HG02678 (cell line): ENCODE results near the gene SLC12A2.

Experiments used
- ATAC-seq: cut with Tn5 transposase; IDR thresholded peaks from one replicate; pipeline ENCODE4 v1.9.1; 2021; ENCODE audit warnings: mild to moderate bottlenecking, moderate library complexity; ENCODE audit not compliant: unreplicated experiment

SLC12A2 gene

DNA sequence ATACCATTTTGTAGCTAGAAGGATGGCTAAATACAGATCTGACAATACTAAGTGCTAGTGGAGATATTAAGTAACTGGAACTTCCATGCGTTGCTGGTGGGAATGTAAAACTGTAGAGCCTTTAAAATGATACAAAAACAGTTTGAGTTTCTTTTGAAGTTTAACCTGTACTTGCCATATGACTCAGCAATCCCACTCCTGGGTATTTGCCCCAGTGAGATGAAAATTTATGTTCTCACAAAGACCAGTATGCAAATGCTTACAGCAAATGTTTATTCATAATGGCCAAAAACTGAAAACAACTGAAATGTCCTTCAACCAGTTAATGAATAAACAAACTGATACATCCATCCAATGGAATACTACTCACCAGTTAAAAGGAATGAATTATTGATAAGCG, 137.3 kb downstream of the SLC12A2 start:
- no peak for ATAC-seq

DNA sequence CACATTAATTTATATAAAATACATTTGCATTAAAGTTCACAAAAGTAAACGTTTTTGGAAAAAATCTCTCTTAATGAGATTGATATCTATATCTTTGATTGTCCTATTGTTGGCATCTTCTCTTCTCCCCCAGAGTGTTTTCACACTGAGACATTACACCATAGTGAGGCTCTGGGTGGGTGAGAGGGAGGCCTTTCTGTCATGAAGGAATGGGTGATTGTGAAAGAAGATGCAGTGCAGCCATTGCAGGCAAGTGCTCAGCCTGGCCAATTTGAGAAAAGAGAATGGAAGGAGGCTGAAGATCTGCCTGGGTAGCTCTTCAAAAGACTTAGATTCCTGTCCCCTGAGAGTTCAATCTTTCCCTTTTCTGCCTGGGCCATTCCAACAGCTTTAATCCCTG, 140.8 kb downstream of the SLC12A2 start:
- no peak for ATAC-seq

DNA sequence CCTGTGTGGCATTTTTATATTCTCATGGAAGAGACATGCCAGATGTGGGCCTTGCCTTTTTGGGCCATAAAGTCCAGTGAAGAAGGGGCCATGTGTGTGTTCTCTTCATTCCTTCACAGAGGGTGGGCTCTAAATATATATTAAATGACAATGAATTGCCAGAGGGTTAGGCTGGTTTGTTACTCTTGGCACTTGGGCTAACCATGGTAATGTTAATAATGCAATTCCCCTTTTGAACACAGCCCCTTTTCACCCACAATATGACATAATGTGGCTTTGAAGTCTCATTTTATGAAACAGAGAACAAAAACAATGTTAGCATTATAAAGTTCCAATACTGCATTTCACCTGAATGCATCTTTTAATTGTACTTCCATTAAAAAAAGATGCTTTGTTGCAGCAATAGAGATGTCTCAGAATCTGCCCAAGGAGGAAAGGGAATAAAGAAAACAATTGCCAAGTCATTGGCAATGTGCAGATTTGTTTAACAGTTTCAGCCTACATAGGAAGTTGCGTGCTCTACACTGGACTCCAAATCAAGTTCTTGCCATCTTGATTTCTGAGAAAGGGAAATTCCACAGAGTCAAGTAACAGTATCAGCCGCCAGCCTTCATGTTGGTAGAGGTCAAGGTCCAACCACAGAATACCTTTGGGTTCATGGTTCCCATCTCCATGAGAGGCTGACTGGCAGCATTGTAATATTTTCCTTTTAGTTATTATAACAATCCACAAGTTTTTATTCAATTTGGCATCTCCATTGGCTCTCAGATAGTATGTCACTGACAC, 141.9 kb downstream of the SLC12A2 start:
- no peak for ATAC-seq

DNA sequence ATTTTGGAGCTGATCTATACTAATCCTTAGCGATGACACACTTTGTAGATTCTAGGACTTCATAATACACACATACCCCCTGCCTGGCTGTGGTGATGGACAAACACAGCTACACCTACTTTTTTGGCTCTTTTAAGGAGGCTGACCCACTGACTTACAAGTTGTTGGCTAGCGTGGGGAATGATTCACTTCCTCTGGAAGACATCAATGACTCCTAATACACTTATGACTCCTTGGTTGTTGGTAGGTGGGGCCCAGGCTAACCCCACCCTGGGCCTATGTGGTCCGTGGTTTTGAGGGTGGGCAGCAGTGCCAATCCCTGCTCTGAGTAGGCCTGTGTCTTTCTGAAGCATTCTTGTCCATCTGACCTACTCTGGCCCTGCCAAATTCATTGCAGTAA, 144.4 kb downstream of the SLC12A2 start:
- ATAC-seq = no peak

DNA sequence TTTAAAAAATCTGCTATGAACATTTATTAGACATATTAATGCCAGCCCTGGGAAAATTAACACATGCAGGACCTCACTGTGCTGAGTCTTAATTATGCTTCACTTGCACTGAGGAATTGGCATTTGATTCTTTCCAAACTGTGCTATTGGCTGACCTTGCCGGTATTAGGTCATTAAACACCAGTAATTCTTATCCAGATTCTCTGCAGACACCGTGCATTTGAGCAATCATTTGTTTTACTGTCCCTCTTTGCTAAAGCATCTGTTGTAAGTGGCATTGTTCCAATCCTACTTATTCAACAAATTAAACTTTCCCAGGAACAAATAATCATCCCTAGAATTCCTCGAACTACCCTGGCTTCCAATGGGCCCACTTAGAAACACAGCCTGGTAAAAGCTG, 145.0 kb downstream of the SLC12A2 start:
- no peak for ATAC-seq

DNA sequence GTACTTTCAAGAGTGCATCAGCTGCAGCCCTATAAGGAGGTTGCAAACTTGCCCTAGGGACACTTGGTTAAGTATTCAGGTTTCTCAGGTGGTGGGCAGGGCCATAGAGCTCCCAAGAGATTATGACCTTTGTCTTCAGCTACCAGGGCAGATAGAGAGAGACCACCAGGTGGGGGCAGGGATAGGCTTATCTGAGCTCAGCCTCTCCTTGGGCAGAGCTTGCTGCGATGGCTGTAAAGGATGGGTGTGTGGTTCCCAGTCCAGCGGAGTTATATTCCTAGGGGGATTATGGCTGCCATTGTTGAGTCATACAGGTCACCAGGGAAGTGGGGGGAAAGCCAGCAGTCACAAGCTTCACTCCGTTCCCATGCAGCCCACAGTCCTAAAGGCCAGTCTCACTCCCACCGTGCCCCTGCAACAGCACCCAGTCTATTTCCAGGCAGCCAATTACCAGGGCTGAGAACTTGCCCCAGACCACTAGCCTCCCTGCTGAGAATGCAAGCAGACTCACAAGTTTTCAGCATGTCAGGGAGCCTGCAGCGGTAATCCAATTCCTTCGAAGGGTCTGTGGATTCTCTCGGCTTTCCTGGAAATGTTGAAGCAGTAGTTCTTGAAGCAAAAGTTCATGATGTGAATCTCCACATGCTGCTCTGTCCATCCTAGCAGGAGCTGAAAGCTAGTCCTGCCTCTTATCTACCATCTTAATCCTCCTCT, 151.5 kb downstream of the SLC12A2 start:
- no peak for ATAC-seq

DNA sequence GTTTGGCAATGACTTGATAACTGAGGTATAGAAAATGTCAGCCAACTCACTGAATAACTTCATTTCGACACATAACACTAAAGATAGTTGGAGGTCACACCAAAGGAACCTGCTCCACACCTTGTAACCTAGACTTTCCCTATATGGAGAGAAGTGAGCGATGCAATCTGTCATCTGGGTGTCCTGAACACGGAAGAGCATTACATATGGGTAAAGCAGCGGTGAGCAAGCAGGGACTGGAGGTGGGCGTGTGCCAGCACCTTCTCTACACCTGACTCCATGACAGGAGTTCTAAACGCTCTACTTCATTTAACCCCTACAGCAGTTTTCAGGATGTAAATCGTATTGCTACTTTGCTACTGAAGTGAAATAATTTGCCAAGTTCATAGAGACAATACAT, 152.8 kb downstream of the SLC12A2 start:
- no peak for ATAC-seq

DNA sequence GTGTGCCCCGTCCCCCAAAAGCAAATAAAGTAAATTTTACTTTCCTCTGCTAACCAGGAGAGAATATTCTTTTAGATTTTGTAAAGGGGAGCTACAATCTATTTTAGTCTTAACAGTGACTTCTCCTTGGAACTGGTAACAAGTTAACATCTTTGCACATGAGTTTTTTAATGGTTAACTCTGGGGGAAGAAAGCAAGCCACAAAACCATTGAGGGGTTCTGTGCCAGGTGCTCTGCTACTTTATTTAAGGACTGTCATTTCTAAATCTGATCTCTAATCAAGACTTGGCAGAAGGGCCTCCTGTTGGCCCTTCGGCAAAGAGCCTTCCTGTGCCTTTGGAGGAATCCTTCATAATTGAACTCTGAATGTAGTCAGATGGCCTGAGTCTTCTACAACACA, 153.4 kb downstream of the SLC12A2 start:
- no peak for ATAC-seq

DNA sequence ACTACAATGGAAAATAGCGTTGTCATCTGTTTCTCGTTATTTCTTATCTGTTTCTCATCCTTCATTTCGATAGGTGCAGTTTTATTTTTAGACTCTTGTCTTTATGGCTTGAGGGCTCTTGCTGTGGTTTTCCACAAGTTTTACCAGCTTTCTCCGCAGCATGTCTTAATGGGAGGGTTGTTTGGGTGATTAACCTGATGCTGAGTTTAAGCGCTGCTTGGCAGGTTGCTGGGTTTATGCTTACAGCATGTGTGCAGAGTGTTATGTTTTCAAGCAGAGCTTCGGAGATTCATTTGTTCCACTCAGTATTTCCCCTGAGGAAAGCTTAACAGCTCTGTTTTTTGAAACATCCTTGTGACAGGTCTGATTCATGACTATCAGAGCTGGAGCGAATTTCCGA, 154.0 kb downstream of the SLC12A2 start:
- ATAC-seq = no peak
